NCI-H2107 treated with DMSO at 0.1 percent for 48 hours (cell line): ENCODE results near the gene BANP.
"Not testable (repeated sequence)": the region's sequence is repeated elsewhere in the genome, so short reads cannot be mapped to it uniquely, and the experiment has no call there.

ENCODE experiments used
- DNase-seq: peaks from one replicate; lab custom pipeline; 2025; ENCODE audit not compliant: unreplicated experiment; lab: John Stamatoyannopoulos, UW

Gene BANP

GRCh38 chr16:87926246-87927194 lies 24.7 kb upstream of the BANP start:
- peak; percentile 60 for DNase-seq

GRCh38 chr16:87927195-87927562 lies 24.1 kb upstream of the BANP start:
- DNase-seq, result no peak

GRCh38 chr16:87929986-87930385 lies 21.2 kb upstream of the BANP start:
- no peak for DNase-seq

GRCh38 chr16:87930456-87930855 lies 20.8 kb upstream of the BANP start:
- no peak for DNase-seq

GRCh38 chr16:87931504-87931903 lies 19.7 kb upstream of the BANP start:
- DNase-seq, result peak; percentile 29

GRCh38 chr16:87932475-87933139 lies 18.6 kb upstream of the BANP start:
- DNase-seq, result not testable (repeated sequence)

- no peak for DNase-seq
Observed at GRCh38 chr16:87933140-87933495, 18.1 kb upstream of the BANP start.

GRCh38 chr16:87934752-87935425 lies 16.3 kb upstream of the BANP start:
- not testable (repeated sequence) for DNase-seq

- DNase-seq, result not testable (repeated sequence)
Observed at GRCh38 chr16:87936016-87936374, 15.2 kb upstream of the BANP start.

GRCh38 chr16:87936375-87937230 lies 14.6 kb upstream of the BANP start, which contains the start of gene CA5A:
Gene CA5A, minus strand, starts transcription at chr16:87936529. Its CDS starts 79 bp downstream, at chr16:87936450.
- DNase-seq, result no peak

GRCh38 chr16:87937231-87937542 lies 14.0 kb upstream of the BANP start:
- DNase-seq, result not testable (repeated sequence)

- no peak for DNase-seq
Observed at GRCh38 chr16:87938412-87938949, 12.8 kb upstream of the BANP start.

GRCh38 chr16:87939562-87940423 lies 11.4 kb upstream of the BANP start:
- no peak for DNase-seq

GRCh38 chr16:87942680-87943079 lies 8.6 kb upstream of the BANP start:
- no peak for DNase-seq

GRCh38 chr16:87945351-87946042 lies 5.7 kb upstream of the BANP start:
- DNase-seq, result peak; percentile 79

- no peak for DNase-seq
Observed at GRCh38 chr16:87946596-87947347, 4.5 kb upstream of the BANP start.

- peak; percentile 63 for DNase-seq
Observed at GRCh38 chr16:87947356-87948118, 3.7 kb upstream of the BANP start.

GRCh38 chr16:87948119-87948545 lies 3.1 kb upstream of the BANP start:
- no peak for DNase-seq
